B cell (primary cell): ENCODE data around the gene HYAL1. TPM values are rescaled to one million over a fixed set of nuclear protein-coding genes. Genes with fewer than 3 reads are reported as not detected.

ENCODE experiments used
- ATAC-seq: fragments of 200-7000 bp; cut with Tn5 transposase; one replicate; pipeline ENCODE4 v1.10.0; 2021; ENCODE audit warnings: low read depth, mild to moderate bottlenecking, moderate number of reproducible peaks, moderate library complexity
- CTCF ChIA-PET: fragments of 350-600 bp; sonication (Branson Sonifier 250); formaldehyde crosslinking; loops from one replicate; lab custom pipeline; 2021; ENCODE audit warnings: antibody characterized with exemption, inconsistent platforms; lab: Charles Lee
- POLR2A ChIA-PET: fragments of 350-600 bp; sonication (Branson Sonifier 250); formaldehyde crosslinking; loops from one replicate; lab custom pipeline; 2021; ENCODE audit warnings: antibody characterized with exemption; lab: Charles Lee
- DNase-seq: peaks from one replicate; pipeline ENCODE4 v3.0.0; 2013
- H2AFZ ChIP-seq: 2 replicates; pipeline ENCODE4 v1.6.1; 2012; ENCODE audit warnings: mild to moderate bottlenecking, low read depth, low read length; ENCODE audit not compliant: insufficient read depth, poor library complexity, severe bottlenecking
- H3K27ac ChIP-seq, 2 donors: 1 replicate in 1 of 2; 2 replicates in 1 of 2; pipeline ENCODE4 v1.5.1; 2012 to 2013; ENCODE audit warnings: low read length in 2 of 2, mild to moderate bottlenecking in 2 of 2, moderate library complexity in 1 of 2
- H3K27me3 ChIP-seq, 4 experiments: fragments of 200-600 bp in 1 of 4; sonication (generic) in 1 of 4; replicated peaks in 1 of 4; 1 replicate in 2 of 4; 2 replicates in 2 of 4; pipeline versions ENCODE4 v1.6.1 to v1.7.0; 2013 to 2016; ENCODE audit warnings: low read length in 3 of 4, mild to moderate bottlenecking in 2 of 4, mixed read lengths in 1 of 4, moderate library complexity in 1 of 4; ENCODE audit not compliant: insufficient read depth in 4 of 4, control insufficient read depth in 3 of 4; ENCODE audit errors: control extremely low read depth in 1 of 4
- H3K36me3 ChIP-seq, 2 experiments: replicated peaks in 1 of 2; 1 replicate in 1 of 2; 2 replicates in 1 of 2; pipeline versions ENCODE4 v1.6.1 to v1.7.1; 2013; ENCODE audit warnings: low read length in 1 of 2; ENCODE audit not compliant: insufficient read depth in 2 of 2, control insufficient read depth in 1 of 2; ENCODE audit errors: control extremely low read depth in 1 of 2, extremely low read depth in 1 of 2
- H3K4me1 ChIP-seq, 2 donors: fragments of 200-600 bp in 1 of 2; sonication (generic) in 1 of 2; 1 replicate in 1 of 2; 2 replicates in 1 of 2; pipeline versions ENCODE4 v1.5.1 to v1.6.1; 2013 to 2017; ENCODE audit warnings: low read length in 2 of 2; ENCODE audit not compliant: control insufficient read depth in 2 of 2, insufficient read depth in 2 of 2
- H3K4me2 ChIP-seq: replicated peaks from 2 replicates; pipeline ENCODE3; 2012; ENCODE audit warnings: mild to moderate bottlenecking, low read depth, low read length; ENCODE audit not compliant: poor library complexity, severe bottlenecking
- H3K4me3 ChIP-seq, 5 experiments: fragments of 200-600 bp in 1 of 5; sonication (generic) in 1 of 5; 1 replicate in 3 of 5; 2 replicates in 2 of 5; pipeline versions ENCODE4 v1.5.1 to v1.7.0; 2011 to 2016; ENCODE audit warnings: low read length in 4 of 5, mild to moderate bottlenecking in 4 of 5, low read depth in 2 of 5, control low read depth in 1 of 5, moderate library complexity in 1 of 5; ENCODE audit not compliant: insufficient read depth in 1 of 5; ENCODE audit errors: control extremely low read depth in 1 of 5, extremely low read depth in 1 of 5
- H3K79me2 ChIP-seq: fragments of 200-600 bp; sonication (generic); one replicate; pipeline ENCODE4 v1.6.0; 2016; ENCODE audit warnings: low read length; ENCODE audit not compliant: control insufficient read depth, insufficient read depth
- H3K9ac ChIP-seq: fragments of 200-600 bp; sonication (generic); 2 replicates; pipeline ENCODE4 v1.6.1; 2017; ENCODE audit warnings: mild to moderate bottlenecking, low read length, moderate library complexity
- H3K9me3 ChIP-seq, 3 donors: one replicate each; pipeline versions ENCODE4 v1.6.1 to v1.7.1; 2013; ENCODE audit warnings: low read length in 2 of 3; ENCODE audit not compliant: control insufficient read depth in 2 of 3, insufficient read depth in 1 of 3; ENCODE audit errors: control extremely low read depth in 1 of 3
- H4K20me1 ChIP-seq: 2 replicates; pipeline ENCODE4 v1.6.0; 2012; ENCODE audit warnings: mild to moderate bottlenecking, low read length; ENCODE audit not compliant: insufficient read depth, control insufficient read depth, poor library complexity, severe bottlenecking
- H3K27ac Mint-ChIP-seq: one replicate; pipeline ENCODE4 v1.8.0; 2021; ENCODE audit warnings: mixed read lengths
- H3K27me3 Mint-ChIP-seq: one replicate; pipeline ENCODE4 v1.8.0; 2021; ENCODE audit warnings: mixed read lengths
- H3K4me1 Mint-ChIP-seq: one replicate; pipeline ENCODE4 v1.8.0; 2021; ENCODE audit warnings: mixed read lengths
- H3K4me3 Mint-ChIP-seq: one replicate; pipeline ENCODE4 v1.8.0; 2021; ENCODE audit warnings: mixed read lengths
- H3K9me3 Mint-ChIP-seq: one replicate; pipeline ENCODE4 v1.8.0; 2022; ENCODE audit warnings: mixed read lengths; ENCODE audit not compliant: insufficient read depth
- CTCF ChIP-seq: fragments of 200-600 bp; IDR thresholded peaks from one replicate; pipeline ENCODE4 v1.8.0; 2022; ENCODE audit warnings: antibody characterized with exemption, mild to moderate bottlenecking
- EZH2 ChIP-seq: IDR thresholded peaks from 2 replicates; pipeline ENCODE4 v1.6.1; 2012; ENCODE audit warnings: borderline replicate concordance, low read depth, mild to moderate bottlenecking, moderate library complexity, low read length; ENCODE audit not compliant: insufficient read depth, poor library complexity, severe bottlenecking
- WGBS: methylation state at CpG from one replicate; pipeline ENCODE4 v1.1.5; 2013; ENCODE audit warnings: missing lambda C conversion rate; ENCODE audit not compliant: insufficient coverage; 5-methylcytosine and 5-hydroxymethylcytosine counted together
- intact Hi-C: fragments of 100-400 bp; cut with micrococcal nuclease; formaldehyde crosslinking; loops from one replicate; pipeline ENCODE4 v1.10.0; 2022
- polyA plus RNA-seq: library from polyadenylated mRNA; depleted of rRNA; stranded (reverse); fragments of >200 nt; gene quantifications from 2 replicates; pipeline ENCODE4 v1.2.3, GENCODE V29; 2012
- total RNA-seq, 2 donors: library from RNA; stranded (reverse); fragments of 120-200 nt in 1 of 2; gene quantifications; 1 replicate in 1 of 2; 2 replicates in 1 of 2; pipeline versions ENCODE4 v1.2.3 to v1.2.4, GENCODE V29; 2013 to 2022

Gene HYAL1
- total and polyA plus RNA-seq, 2 donors (not counting 1 experiment from before 2014, with no cell fraction given), result 0.12 to 0.30 TPM

DNA sequence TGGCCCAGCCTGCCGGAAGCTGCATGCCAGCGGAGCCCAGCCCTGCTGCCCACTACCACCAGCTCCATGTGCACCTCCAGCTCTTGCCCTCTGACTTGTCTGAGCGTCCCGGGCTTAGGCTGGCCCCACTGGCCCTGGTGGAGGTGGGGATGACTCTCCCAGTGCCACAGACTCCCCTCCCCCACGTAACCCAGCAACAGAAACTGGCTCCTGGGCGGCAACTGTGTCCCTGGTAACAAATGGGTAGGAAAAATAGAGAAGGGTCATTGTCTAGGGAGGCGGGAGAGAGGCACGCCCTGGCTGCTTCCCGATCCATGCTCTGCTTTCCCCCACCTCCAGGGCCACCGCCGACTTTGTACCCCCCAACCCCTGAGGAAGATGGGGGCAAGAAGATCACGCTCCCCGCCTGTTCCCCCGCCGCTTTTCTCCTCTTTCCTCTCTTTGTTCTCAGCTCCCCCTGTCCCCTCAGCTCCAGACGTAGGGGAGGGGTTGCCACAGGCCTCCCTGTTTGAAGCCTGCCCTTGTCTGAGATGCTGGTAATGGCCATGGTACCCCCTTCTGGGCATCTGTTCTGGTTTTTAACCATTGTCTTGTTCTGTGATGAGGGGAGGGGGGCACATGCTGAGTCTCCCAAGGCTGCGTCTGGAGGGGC, 45.2 kb downstream of the HYAL1 start:
- 96% methylated on average over 10 of the region's 17 CpGs for WGBS
- intact Hi-C loops, result no loop called here
- H2AFZ ChIP-seq, result no peak overlapping the region
- no peak overlapping the region for H3K4me2 ChIP-seq
- Mint-ChIP-seq H3K9me3 (no peaks in the 10 kb centered on the region), H3K27ac (no peak overlapping the region), H3K4me3 (no peak overlapping the region), H3K4me1 (peaks cover 20% of the 10 kb centered on the region), H3K27me3 (no peaks in the 10 kb centered on the region)
- no peak overlapping the region for H3K27ac ChIP-seq
- no peak overlapping the region for H3K9ac ChIP-seq
- no peak overlapping the region for H3K4me3 ChIP-seq
- ChIA-PET CTCF (interaction anchor here (0.6 to 27.3 kb wide), 8 partner anchors 8 to 261 kb away, joined by 3 to 596 read pairs (median 4); partner anchors contain the start of genes GNAI2 and HYAL2), POLR2A (interaction anchor here (1.1 to 2.0 kb wide), 2 partner anchors 11 to 30 kb away, joined by 4 to 21 read pairs; no protein-coding TSS in a partner anchor)
- peaks cover 12 to 23% of the 10 kb centered on the region in 2 donors for H3K4me1 ChIP-seq
- H3K79me2 ChIP-seq, result peaks cover 24% of the 10 kb centered on the region
- peaks cover 0 to 48% of the 10 kb centered on the region in 2 experiments for H3K36me3 ChIP-seq
- peaks cover 66% of the 10 kb centered on the region for H4K20me1 ChIP-seq
- H3K9me3 ChIP-seq, result no peaks in the 10 kb centered on the region
- no peaks in the 10 kb centered on the region for H3K27me3 ChIP-seq
- DNase-seq (no peak), ATAC-seq (no peak)
- TF ChIP-seq CTCF (no peak), EZH2 (no peak)
